PC-3 (cell line): ENCODE data around the gene VPS13A. TPM values are rescaled to one million over a fixed set of nuclear protein-coding genes. Genes with fewer than 3 reads are reported as not detected.

Source experiments
- ATAC-seq: fragments of 200-7000 bp; cut with Tn5 transposase; 2 replicates; pipeline ENCODE4 v1.9.1; 2020; ENCODE audit warnings: mild to moderate bottlenecking, moderate library complexity
- BruUV-seq: library from RNA; stranded (reverse); fragments of 400-500 nt; replicated peaks from 2 replicates; lab custom pipeline; 2021; lab: Mats Ljungman, UMichigan
- CTCF ChIA-PET: fragments of 300-600 bp; sonication (Branson Sonifier 250); formaldehyde crosslinking; loops from one replicate; lab custom pipeline; 2022; ENCODE audit warnings: antibody characterized with exemption; lab: Charles Lee
- POLR2A ChIA-PET: fragments of 300-600 bp; sonication (Branson Sonifier 250); formaldehyde crosslinking; loops from one replicate; lab custom pipeline; 2022; ENCODE audit warnings: antibody characterized with exemption; ENCODE audit not compliant: unreplicated experiment; lab: Charles Lee
- DNase-seq: peaks from one replicate; pipeline ENCODE4 v3.0.0-alpha.2; 2015
- H2AFZ ChIP-seq: fragments of 300-600 bp; sonication (generic); 2 replicates; pipeline ENCODE4 v1.6.0; 2016; ENCODE audit warnings: antibody characterized with exemption, low read length
- H3F3A ChIP-seq: fragments of 300-600 bp; sonication (generic); one replicate; pipeline ENCODE4 v1.6.0; 2017; ENCODE audit warnings: antibody characterized with exemption, low read length, control low read depth, mild to moderate bottlenecking; ENCODE audit not compliant: unreplicated experiment
- H3K27ac ChIP-seq: fragments of 300-600 bp; sonication (generic); 2 replicates; pipeline ENCODE4 v1.5.1; 2016; ENCODE audit warnings: mild to moderate bottlenecking, low read length
- H3K27me3 ChIP-seq: fragments of 300-600 bp; sonication (generic); 2 replicates; pipeline ENCODE4 v1.6.1; 2016; ENCODE audit warnings: low read length, mixed read lengths
- H3K36me3 ChIP-seq: fragments of 300-600 bp; sonication (generic); 2 replicates; pipeline ENCODE4 v1.6.1; 2016; ENCODE audit warnings: low read depth, mixed run types, low read length, mixed read lengths
- H3K4me1 ChIP-seq: fragments of 300-600 bp; sonication (generic); 2 replicates; pipeline ENCODE4 v1.5.1; 2016; ENCODE audit warnings: low read length; ENCODE audit not compliant: insufficient read depth
- H3K4me2 ChIP-seq: fragments of 300-600 bp; sonication (generic); 2 replicates; pipeline ENCODE4 v1.6.0; 2016; ENCODE audit warnings: low read length
- H3K4me3 ChIP-seq: fragments of 300-600 bp; sonication (generic); 2 replicates; pipeline ENCODE4 v1.5.1; 2016; ENCODE audit warnings: mild to moderate bottlenecking, low read length, mixed read lengths
- H3K79me2 ChIP-seq: fragments of 300-600 bp; sonication (generic); 2 replicates; pipeline ENCODE4 v1.6.1; 2017; ENCODE audit warnings: low read length, mixed read lengths
- H3K9ac ChIP-seq: fragments of 300-600 bp; sonication (generic); 2 replicates; pipeline ENCODE4 v1.6.0; 2016; ENCODE audit warnings: mild to moderate bottlenecking, low read length
- H3K9me2 ChIP-seq: fragments of 300-600 bp; sonication (generic); replicated peaks from 2 replicates; pipeline ENCODE4 v1.6.1; 2016; ENCODE audit warnings: mixed run types, low read length, mixed read lengths
- H3K9me3 ChIP-seq: fragments of 300-600 bp; sonication (generic); 2 replicates; pipeline ENCODE4 v1.6.1; 2016; ENCODE audit warnings: low read length, mixed read lengths
- H4K20me1 ChIP-seq: fragments of 300-600 bp; sonication (generic); 2 replicates; pipeline ENCODE4 v1.6.1; 2016; ENCODE audit warnings: low read length, mixed read lengths
- CTCF ChIP-seq: fragments of 300-600 bp; sonication (generic); conservative IDR thresholded peaks from 2 replicates; pipeline ENCODE4 v1.5.1; 2017; ENCODE audit warnings: antibody characterized with exemption, low read depth, mild to moderate bottlenecking, low read length
- EZH2 ChIP-seq: fragments of 300-600 bp; sonication (generic); IDR thresholded peaks from one replicate; pipeline ENCODE4 v1.6.1; 2017; ENCODE audit warnings: antibody characterized with exemption, mild to moderate bottlenecking, low read length; ENCODE audit not compliant: unreplicated experiment
- EZH2phosphoT487 ChIP-seq: fragments of 300-600 bp; sonication (generic); IDR thresholded peaks from 2 replicates; pipeline ENCODE4 v1.6.1; 2018; ENCODE audit warnings: mild to moderate bottlenecking, antibody characterized with exemption, low read length, borderline replicate concordance
- intact Hi-C: fragments of 100-400 bp; cut with micrococcal nuclease; formaldehyde crosslinking; loops from 2 replicates; pipeline ENCODE4 v1.9.0; 2023
- total RNA-seq: library from RNA; depleted of rRNA; stranded (reverse); fragments of >200 nt; gene quantifications from 2 replicates; pipeline ENCODE4 v1.2.3, GENCODE V29; 2014

The VPS13A gene
- total RNA-seq, 1 experiment from 2014 or later = 17.5 TPM

- H3K4me2 ChIP-seq = peak overlapping the region; percentile 97
- peaks cover 14% of the 10 kb centered on the region; the same call in 1 of the 2 replicates for H4K20me1 ChIP-seq
- intact Hi-C loops = no loop called here
- H3K27me3 ChIP-seq = no peaks in the 10 kb centered on the region
- no peaks in the 10 kb centered on the region for H3K9me3 ChIP-seq
- TF ChIP-seq CTCF = no peak
- TF ChIP-seq EZH2 = no peak
- H3K36me3 ChIP-seq = no peaks in the 10 kb centered on the region
- BruUV-seq = no TSS peak
- H3K4me1 ChIP-seq = peaks cover 10% of the 10 kb centered on the region; the same call in 1 of the 2 replicates
- no peaks in the 10 kb centered on the region for H3K9me2 ChIP-seq
- no peak for ATAC-seq
- no peaks in the 10 kb centered on the region for H3F3A ChIP-seq
- H3K4me3 ChIP-seq = peak overlapping the region; percentile 88
- H3K27ac ChIP-seq = no peak overlapping the region
- no peak for DNase-seq
- peaks cover 41% of the 10 kb centered on the region for H3K79me2 ChIP-seq
- CTCF ChIA-PET = interaction anchor here (0.8 kb wide), 1 partner anchor 39 kb away, joined by 4 read pairs; no protein-coding TSS in a partner anchor
- POLR2A ChIA-PET = no interaction called here
- peak overlapping the region; percentile 70; the same call in 1 of the 2 replicates for H3K9ac ChIP-seq
- H2AFZ ChIP-seq = peak overlapping the region; percentile 94
Measured at GRCh38 chr9:77176686-77177142, 620 bp upstream of the VPS13A start.

GRCh38 chr9:77177894-77178794 is 810 bp downstream of the VPS13A start:
- Histone ChIP-seq H3K9me3 (no peaks in the 10 kb centered on the region), H2AFZ (peak overlapping the region; percentile 94), H4K20me1 (peaks cover 14% of the 10 kb centered on the region; the same call in 1 of the 2 replicates), H3K4me2 (peak overlapping the region; percentile 97), H3K27me3 (no peaks in the 10 kb centered on the region), H3K36me3 (no peaks in the 10 kb centered on the region), H3K4me1 (peaks cover 10% of the 10 kb centered on the region; the same call in 1 of the 2 replicates), H3K79me2 (peaks cover 54% of the 10 kb centered on the region), H3K27ac (peak overlapping the region; percentile 36; the same call in 1 of the 2 replicates), H3K4me3 (peak overlapping the region; percentile 88), H3F3A (no peaks in the 10 kb centered on the region), H3K9me2 (no peaks in the 10 kb centered on the region), H3K9ac (peak overlapping the region; percentile 70)
- TSS peak; percentile 38 for BruUV-seq
- ATAC-seq = peak; percentile 33
- DNase-seq = peak; percentile 10
- intact Hi-C loops = no loop called here
- ChIA-PET CTCF (no interaction called here), POLR2A (no interaction called here)
- TF ChIP-seq EZH2 = no peak
- TF ChIP-seq CTCF = no peak
- no peak for TF ChIP-seq EZH2phosphoT487
